Nephron progenitor cell (in vitro differentiated cells): ENCODE measurements around the gene LIX1L.

ENCODE experiments used
- DNase-seq: peaks from one replicate; pipeline ENCODE4 v3.0.0; 2021
- H3K27ac Mint-ChIP-seq: 2 replicates; pipeline ENCODE4 v1.8.0; 2021; ENCODE audit warnings: mild to moderate bottlenecking, moderate library complexity, mixed read lengths
- H3K27me3 Mint-ChIP-seq: 2 replicates; pipeline ENCODE4 v1.8.0; 2021; ENCODE audit warnings: mild to moderate bottlenecking, low read depth, mixed read lengths; ENCODE audit not compliant: poor library complexity
- H3K36me3 Mint-ChIP-seq: 2 replicates; pipeline ENCODE4 v1.8.0; 2021; ENCODE audit warnings: low read depth, mixed read lengths
- H3K4me1 Mint-ChIP-seq: 2 replicates; pipeline ENCODE4 v1.8.0; 2021; ENCODE audit warnings: mixed read lengths
- H3K4me3 Mint-ChIP-seq: 2 replicates; pipeline ENCODE4 v1.8.0; 2021; ENCODE audit warnings: mild to moderate bottlenecking, moderate library complexity, mixed read lengths
- H3K9me3 Mint-ChIP-seq: 2 replicates; pipeline ENCODE4 v1.8.0; 2021; ENCODE audit warnings: mild to moderate bottlenecking, moderate library complexity, mixed read lengths
- CTCF ChIP-seq: fragments of 200-600 bp; sonication (generic); IDR thresholded peaks from 2 replicates; pipeline ENCODE4 v1.5.0; 2021; ENCODE audit warnings: antibody characterized with exemption

The LIX1L gene

DNA sequence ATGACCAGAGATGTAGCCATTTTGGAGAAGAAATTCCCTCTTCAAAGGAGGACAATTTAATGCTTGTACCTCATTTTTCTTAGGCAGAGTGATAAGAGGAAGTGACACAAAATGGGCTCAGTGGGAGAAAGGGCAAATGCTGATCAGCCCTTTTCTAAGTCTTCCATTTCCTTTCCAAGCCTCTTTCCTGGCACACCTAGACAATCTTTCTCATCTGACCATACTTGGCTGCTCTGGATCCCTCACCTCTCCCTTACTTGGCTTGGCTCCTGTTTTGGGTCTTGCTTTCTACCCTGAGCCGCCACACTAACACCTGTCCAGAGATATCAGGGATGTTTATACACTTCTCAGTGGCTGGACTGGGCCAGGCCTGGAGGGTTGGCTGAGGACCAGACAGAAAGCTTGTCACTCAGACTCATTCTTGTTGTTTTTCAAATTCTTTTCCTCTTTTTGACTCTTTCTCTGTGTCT is 25.4 kb upstream of the LIX1L start:
- Mint-ChIP-seq H3K4me1 (peaks cover 39% of the 10 kb centered on the region), H3K27ac (no peak overlapping the region), H3K27me3 (no peaks in the 10 kb centered on the region), H3K4me3 (no peak overlapping the region), H3K36me3 (no peaks in the 10 kb centered on the region), H3K9me3 (no peaks in the 10 kb centered on the region)
- no peak for DNase-seq
- no peak for TF ChIP-seq CTCF

DNA sequence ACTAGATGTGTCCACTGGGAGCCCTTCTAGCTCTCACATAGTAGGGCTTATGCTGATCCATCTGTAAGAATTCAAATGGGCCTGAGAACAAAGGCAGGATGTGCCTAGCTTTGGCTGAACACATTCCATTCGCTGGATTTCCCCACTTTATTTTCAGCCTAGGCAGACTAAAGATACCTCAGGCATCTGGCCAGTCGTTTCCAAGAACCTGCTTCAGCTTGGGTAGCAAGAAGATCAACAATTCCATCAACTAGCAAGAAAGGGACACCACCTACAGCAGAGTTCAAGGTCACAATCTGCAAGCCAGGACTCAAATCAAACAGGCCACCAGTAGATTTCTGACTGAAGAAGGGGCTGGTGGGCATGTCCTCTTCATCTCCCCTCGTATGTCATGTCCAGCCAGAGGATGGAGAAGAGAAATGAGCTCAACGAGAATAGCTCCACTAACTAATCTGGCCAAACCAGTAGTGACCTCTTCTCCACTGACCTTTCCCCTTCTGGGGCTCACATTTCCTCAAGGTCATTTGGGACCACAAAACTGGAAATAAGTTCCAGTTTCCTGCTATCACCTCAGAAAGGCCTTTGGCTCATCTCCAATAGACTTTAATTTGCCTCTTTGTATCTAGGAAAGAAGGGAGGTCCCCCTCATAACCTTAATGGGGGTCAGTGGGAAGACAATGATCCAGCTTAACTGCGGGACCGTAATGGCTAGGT is 24.4 kb upstream of the LIX1L start:
- no peak for DNase-seq
- H3K27me3 Mint-ChIP-seq = no peaks in the 10 kb centered on the region
- no peaks in the 10 kb centered on the region for H3K36me3 Mint-ChIP-seq
- TF ChIP-seq CTCF = no peak
- no peak overlapping the region for H3K27ac Mint-ChIP-seq
- H3K9me3 Mint-ChIP-seq = no peaks in the 10 kb centered on the region
- no peak overlapping the region for H3K4me3 Mint-ChIP-seq
- H3K4me1 Mint-ChIP-seq = peaks cover 39% of the 10 kb centered on the region

GRCh38 chr1:145980457-145980994 is 22.7 kb upstream of the LIX1L start:
- H3K4me1 Mint-ChIP-seq = peaks cover 29% of the 10 kb centered on the region
- H3K27me3 Mint-ChIP-seq = no peaks in the 10 kb centered on the region
- no peak overlapping the region for H3K4me3 Mint-ChIP-seq
- DNase-seq = no peak
- no peaks in the 10 kb centered on the region for H3K36me3 Mint-ChIP-seq
- no peak for TF ChIP-seq CTCF
- H3K27ac Mint-ChIP-seq = no peak overlapping the region
- H3K9me3 Mint-ChIP-seq = no peaks in the 10 kb centered on the region

DNA sequence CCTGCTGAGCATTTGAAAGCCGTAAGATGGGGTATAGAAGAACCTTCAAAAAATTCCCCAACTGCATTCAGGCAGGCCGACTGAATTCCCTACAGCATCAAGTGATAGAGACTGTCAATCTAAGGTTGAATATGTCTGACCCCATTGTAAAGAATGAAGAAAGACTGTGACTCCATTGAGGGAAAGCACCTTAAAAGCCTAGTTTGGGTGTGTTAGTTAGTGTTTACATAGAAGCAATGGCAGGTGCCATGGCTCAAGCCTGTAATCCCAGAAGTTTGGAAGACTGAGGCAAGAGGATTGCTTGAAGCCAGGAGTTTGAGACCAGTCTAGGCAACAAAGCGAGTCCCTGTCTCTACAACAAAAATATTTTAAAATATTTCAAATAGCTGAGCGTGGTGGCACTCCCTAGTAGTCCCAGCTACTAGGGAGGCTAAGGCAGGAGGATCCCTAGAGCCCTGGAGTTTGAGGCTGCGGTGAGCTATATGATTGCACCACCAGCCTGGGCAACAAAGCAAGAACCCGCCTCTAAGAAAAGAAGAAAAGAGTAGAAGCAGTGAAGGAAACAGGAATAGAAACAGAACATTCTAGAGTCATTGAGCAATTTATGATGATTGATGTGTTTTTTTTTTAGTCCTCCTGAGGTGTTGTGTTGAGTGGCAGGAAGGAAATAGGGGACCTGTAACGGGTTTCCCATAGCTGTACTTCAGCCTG is 22.1 kb upstream of the LIX1L start:
- Mint-ChIP-seq H3K27ac (no peak overlapping the region), H3K4me1 (peaks cover 23% of the 10 kb centered on the region), H3K4me3 (no peak overlapping the region), H3K27me3 (no peaks in the 10 kb centered on the region), H3K36me3 (no peaks in the 10 kb centered on the region), H3K9me3 (no peaks in the 10 kb centered on the region)
- no peak for TF ChIP-seq CTCF
- no peak for DNase-seq

DNA sequence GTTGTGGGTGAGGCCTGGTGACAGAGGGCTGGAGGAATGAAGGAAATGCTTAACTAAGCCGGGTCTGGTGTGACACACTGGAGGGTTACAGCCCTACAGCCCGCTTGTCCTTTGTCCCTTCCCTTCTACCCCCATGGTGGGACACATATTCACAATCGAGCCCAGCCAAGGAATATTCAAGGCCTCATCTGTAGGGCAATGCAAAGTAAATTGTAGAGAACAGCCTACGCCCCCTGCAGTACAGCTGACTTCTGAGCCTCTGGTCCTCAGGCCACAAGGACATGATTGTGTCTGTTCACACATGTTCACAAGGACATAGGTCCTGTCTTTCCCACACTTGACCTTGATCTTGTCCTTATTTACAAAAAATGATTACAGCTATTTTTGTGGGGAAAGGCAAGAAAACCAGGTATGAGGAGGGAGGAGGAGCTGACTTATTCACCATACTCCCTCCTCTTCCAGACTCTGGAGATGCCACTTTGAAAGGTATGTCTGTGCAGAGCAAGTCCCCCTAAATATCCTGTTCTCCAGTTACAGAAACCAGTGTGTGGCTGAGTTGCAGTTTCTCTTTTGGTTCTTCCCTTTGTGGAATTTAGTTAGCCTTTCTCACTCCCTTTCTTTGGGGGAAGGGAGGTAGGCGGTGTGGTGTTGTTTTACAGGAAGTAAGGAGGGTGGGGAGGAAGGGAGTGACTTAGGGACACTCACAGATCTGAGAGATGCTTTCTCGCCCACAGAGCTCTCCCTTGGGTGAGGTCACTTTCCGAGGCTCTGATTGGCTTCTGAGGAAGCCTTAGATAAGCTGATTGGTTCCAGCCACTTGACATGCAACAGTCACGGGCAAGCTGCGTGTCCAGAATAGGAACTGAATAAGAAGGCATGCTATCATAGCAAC is 21.3 kb upstream of the LIX1L start:
- Mint-ChIP-seq H3K36me3 (no peaks in the 10 kb centered on the region), H3K4me3 (no peak overlapping the region), H3K27ac (no peak overlapping the region), H3K9me3 (no peaks in the 10 kb centered on the region), H3K4me1 (peaks cover 18% of the 10 kb centered on the region), H3K27me3 (no peaks in the 10 kb centered on the region)
- peak; percentile 72 for DNase-seq
- TF ChIP-seq CTCF = no peak
